Hair follicular keratinocyte (primary cell): ENCODE data around the gene DUT. TPM values are rescaled to one million over a fixed set of nuclear protein-coding genes. Genes with fewer than 3 reads are reported as not detected.

Experiments used
- total RNA-seq: library from RNA; depleted of rRNA; stranded (reverse); fragments of >200 nt; gene quantifications from 2 replicates; pipeline ENCODE4 v1.2.3, GENCODE V29; 2015

Gene DUT
- 91.1 and 143 TPM in 2 replicates for total RNA-seq

DNA sequence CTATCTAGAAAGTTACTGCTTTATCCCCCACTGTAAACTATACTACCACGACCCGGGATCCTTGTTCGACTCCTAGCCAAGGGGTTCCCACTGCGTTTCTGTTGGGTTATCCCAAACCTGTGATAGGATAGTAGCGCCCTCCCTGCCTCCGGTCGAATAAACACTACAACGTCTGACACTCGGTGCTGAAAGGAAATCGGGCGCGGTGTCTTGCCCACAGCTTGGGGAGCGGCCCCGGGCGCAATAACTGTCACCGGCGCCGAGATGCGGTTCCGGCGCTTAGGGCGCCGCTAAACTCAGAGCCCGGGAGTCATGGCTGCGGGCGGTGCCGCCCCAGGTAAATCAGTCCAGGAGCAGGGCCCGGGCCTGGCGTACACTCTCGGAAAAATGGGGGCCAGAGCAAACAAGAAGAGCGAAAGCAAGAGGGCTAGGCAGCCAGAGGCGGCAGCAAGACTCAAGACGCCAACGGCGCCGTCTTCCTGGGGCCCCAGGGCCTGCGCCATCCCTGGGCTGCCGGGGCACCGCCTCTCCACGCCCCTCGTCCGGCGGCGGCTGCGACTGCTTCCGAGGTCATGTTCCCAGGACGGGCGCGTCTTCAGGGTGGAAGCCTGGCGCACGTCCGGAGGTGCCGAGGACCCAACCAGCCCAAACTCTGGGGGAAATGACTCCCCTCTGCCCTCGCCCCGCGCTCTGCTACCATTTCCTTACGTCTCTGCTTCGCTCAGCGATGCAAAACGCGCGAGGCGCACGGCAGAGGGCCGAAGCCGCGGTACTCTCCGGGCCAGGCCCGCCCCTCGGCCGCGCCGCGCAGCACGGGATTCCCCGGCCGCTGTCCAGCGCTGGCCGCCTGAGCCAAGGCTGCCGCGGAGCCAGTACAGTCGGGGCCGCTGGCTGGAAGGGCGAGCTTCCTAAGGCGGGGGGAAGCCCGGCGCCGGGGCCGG, at the start of gene DUT:
Gene DUT (plus strand): TSS at position 575 of the 941 bp plus-strand sequence. CDS start 87 bp downstream, at position 662.

Other genes starting within 250 kb of the DUT start
- not detected in 2 replicates for gene SLC24A5, start 210.4 kb upstream of the DUT start, total RNA-seq
- 0.70 and 3.8 TPM in 2 replicates for gene MYEF2, start 153.1 kb upstream of the DUT start, total RNA-seq
- not detected in 2 replicates for gene CTXN2, start 139.8 kb upstream of the DUT start, total RNA-seq
- gene SLC12A1, start 125.1 kb upstream of the DUT start, total RNA-seq: not detected in 2 replicates